GM23338 (cell line): ENCODE data around the gene SOX3.

ENCODE experiments used
- ETS1 ChIP-seq: IDR thresholded peaks from 2 replicates; pipeline ENCODE4 v1.6.1; 2016; ENCODE audit warnings: antibody characterized with exemption
- EZH2phosphoT487 ChIP-seq: fragments of 200-600 bp; sonication (generic); IDR thresholded peaks from one replicate; pipeline ENCODE4 v1.8.1; 2018; ENCODE audit warnings: antibody characterized with exemption; ENCODE audit not compliant: unreplicated experiment
- JUNB ChIP-seq: IDR thresholded peaks from one replicate; pipeline ENCODE4 v1.6.1; 2016; ENCODE audit warnings: antibody characterized with exemption; ENCODE audit not compliant: unreplicated experiment
- NANOG ChIP-seq: IDR thresholded peaks from 2 replicates; pipeline ENCODE4 v1.6.1; 2016; ENCODE audit warnings: antibody characterized with exemption, borderline replicate concordance
- TF ChIP-seq, protein P1 (sequence below): fragments of 250-450 bp; sonication (Bioruptor Pico); IDR thresholded peaks from 2 replicates; pipeline ENCODE4 v1.5.0; 2020; ENCODE audit warnings: mild to moderate bottlenecking, moderate library complexity
- TF ChIP-seq, protein P2 (sequence below), 2 experiments: fragments of 200-600 bp in 1 of 2; sonication (generic) in 1 of 2; conservative IDR thresholded peaks; 2 replicates each; pipeline versions ENCODE4 v1.5.1 to v1.6.1; 2016 to 2017; ENCODE audit warnings: antibody characterized with exemption in 2 of 2, low read depth in 2 of 2, mild to moderate bottlenecking in 2 of 2, moderate library complexity in 1 of 2

DNA sequence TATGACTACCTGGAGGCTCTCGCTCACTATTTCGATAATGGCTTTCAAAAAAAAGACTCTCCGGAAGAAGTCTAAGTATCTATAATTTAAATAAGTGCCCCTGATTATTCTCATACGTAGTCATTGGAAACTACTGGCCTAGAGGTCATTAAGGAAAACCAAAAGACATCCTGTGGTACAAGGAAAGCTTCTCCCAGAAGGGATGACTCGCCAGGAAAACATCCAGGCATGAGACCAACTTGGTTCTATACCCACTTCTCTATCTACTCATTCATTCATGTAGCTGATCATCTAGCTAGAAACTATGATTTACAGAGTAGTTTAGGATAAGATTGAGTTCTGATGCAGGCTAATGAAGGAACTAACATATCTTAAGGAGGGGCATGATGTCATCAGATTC is 37.7 kb downstream of the SOX3 start:
- TF ChIP-seq, protein P1, sequence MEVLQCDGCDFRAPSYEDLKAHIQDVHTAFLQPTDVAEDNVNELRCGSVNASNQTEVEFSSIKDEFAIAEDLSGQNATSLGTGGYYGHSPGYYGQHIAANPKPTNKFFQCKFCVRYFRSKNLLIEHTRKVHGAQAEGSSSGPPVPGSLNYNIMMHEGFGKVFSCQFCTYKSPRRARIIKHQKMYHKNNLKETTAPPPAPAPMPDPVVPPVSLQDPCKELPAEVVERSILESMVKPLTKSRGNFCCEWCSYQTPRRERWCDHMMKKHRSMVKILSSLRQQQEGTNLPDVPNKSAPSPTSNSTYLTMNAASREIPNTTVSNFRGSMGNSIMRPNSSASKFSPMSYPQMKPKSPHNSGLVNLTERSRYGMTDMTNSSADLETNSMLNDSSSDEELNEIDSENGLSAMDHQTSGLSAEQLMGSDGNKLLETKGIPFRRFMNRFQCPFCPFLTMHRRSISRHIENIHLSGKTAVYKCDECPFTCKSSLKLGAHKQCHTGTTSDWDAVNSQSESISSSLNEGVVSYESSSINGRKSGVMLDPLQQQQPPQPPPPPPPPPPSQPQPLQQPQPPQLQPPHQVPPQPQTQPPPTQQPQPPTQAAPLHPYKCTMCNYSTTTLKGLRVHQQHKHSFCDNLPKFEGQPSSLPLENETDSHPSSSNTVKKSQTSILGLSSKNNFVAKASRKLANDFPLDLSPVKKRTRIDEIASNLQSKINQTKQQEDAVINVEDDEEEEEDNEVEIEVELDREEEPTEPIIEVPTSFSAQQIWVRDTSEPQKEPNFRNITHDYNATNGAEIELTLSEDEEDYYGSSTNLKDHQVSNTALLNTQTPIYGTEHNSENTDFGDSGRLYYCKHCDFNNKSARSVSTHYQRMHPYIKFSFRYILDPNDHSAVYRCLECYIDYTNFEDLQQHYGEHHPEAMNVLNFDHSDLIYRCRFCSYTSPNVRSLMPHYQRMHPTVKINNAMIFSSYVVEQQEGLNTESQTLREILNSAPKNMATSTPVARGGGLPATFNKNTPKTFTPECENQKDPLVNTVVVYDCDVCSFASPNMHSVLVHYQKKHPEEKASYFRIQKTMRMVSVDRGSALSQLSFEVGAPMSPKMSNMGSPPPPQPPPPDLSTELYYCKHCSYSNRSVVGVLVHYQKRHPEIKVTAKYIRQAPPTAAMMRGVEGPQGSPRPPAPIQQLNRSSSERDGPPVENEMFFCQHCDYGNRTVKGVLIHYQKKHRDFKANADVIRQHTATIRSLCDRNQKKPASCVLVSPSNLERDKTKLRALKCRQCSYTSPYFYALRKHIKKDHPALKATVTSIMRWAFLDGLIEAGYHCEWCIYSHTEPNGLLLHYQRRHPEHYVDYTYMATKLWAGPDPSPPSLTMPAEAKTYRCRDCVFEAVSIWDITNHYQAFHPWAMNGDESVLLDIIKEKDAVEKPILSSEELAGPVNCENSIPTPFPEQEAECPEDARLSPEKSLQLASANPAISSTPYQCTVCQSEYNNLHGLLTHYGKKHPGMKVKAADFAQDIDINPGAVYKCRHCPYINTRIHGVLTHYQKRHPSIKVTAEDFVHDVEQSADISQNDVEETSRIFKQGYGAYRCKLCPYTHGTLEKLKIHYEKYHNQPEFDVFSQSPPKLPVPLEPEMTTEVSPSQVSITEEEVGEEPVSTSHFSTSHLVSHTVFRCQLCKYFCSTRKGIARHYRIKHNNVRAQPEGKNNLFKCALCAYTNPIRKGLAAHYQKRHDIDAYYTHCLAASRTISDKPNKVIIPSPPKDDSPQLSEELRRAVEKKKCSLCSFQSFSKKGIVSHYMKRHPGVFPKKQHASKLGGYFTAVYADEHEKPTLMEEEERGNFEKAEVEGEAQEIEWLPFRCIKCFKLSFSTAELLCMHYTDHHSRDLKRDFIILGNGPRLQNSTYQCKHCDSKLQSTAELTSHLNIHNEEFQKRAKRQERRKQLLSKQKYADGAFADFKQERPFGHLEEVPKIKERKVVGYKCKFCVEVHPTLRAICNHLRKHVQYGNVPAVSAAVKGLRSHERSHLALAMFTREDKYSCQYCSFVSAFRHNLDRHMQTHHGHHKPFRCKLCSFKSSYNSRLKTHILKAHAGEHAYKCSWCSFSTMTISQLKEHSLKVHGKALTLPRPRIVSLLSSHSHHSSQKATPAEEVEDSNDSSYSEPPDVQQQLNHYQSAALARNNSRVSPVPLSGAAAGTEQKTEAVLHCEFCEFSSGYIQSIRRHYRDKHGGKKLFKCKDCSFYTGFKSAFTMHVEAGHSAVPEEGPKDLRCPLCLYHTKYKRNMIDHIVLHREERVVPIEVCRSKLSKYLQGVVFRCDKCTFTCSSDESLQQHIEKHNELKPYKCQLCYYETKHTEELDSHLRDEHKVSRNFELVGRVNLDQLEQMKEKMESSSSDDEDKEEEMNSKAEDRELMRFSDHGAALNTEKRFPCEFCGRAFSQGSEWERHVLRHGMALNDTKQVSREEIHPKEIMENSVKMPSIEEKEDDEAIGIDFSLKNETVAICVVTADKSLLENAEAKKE (CRISPR knock-in tag), result no peak
- TF ChIP-seq, protein P2, sequence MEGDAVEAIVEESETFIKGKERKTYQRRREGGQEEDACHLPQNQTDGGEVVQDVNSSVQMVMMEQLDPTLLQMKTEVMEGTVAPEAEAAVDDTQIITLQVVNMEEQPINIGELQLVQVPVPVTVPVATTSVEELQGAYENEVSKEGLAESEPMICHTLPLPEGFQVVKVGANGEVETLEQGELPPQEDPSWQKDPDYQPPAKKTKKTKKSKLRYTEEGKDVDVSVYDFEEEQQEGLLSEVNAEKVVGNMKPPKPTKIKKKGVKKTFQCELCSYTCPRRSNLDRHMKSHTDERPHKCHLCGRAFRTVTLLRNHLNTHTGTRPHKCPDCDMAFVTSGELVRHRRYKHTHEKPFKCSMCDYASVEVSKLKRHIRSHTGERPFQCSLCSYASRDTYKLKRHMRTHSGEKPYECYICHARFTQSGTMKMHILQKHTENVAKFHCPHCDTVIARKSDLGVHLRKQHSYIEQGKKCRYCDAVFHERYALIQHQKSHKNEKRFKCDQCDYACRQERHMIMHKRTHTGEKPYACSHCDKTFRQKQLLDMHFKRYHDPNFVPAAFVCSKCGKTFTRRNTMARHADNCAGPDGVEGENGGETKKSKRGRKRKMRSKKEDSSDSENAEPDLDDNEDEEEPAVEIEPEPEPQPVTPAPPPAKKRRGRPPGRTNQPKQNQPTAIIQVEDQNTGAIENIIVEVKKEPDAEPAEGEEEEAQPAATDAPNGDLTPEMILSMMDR (conservative IDR thresholded peaks at IDR 0.05; ENCODE audit: low read depth in 2 of 2), result no peak
- TF ChIP-seq ETS1 (no peak), EZH2phosphoT487 (no peak), NANOG (no peak), JUNB (no peak)
